Right kidney (tissue), 1 donor: Measurements from ENCODE around the gene ARMC5.
A peak's percentile ranks its signal among the peaks of the same experiment; 100 is the strongest.

Experiments
- DNase-seq: peaks from one replicate; pipeline ENCODE4 v3.0.0-alpha.2; 2016

ARMC5 gene

GRCh38 chr16:31460582-31461002, 1.3 kb downstream of the ARMC5 start:
- DNase-seq = no peak

GRCh38 chr16:31461201-31461920, 2.1 kb downstream of the ARMC5 start:
- DNase-seq = no peak

- no peak for DNase-seq
Observed at GRCh38 chr16:31461921-31462804, 2.9 kb downstream of the ARMC5 start.

GRCh38 chr16:31464348-31464769, 5.1 kb downstream of the ARMC5 start:
- no peak for DNase-seq

GRCh38 chr16:31464781-31465260, 5.5 kb downstream of the ARMC5 start:
- no peak for DNase-seq

- no peak for DNase-seq
Observed at GRCh38 chr16:31465788-31466370, 6.6 kb downstream of the ARMC5 start.

- DNase-seq = no peak
Observed at GRCh38 chr16:31466381-31466841, 7.1 kb downstream of the ARMC5 start.

GRCh38 chr16:31467151-31467773, 8.0 kb downstream of the ARMC5 start:
- no peak for DNase-seq

- DNase-seq = no peak
Observed at GRCh38 chr16:31467858-31468257, 8.6 kb downstream of the ARMC5 start.

- DNase-seq = no peak
Observed at GRCh38 chr16:31470615-31471014, 11.3 kb downstream of the ARMC5 start.

GRCh38 chr16:31471241-31471874, 12.1 kb downstream of the ARMC5 start:
- no peak for DNase-seq

GRCh38 chr16:31471875-31472708, 12.8 kb downstream of the ARMC5 start, which contains the start of gene TGFB1I1:
Gene TGFB1I1, plus strand, starts transcription at chr16:31472152. Its CDS starts 37 bp downstream, at chr16:31472189.
- peak; percentile 77 for DNase-seq

GRCh38 chr16:31472709-31473203, 13.5 kb downstream of the ARMC5 start:
- DNase-seq = peak; percentile 55

GRCh38 chr16:31473264-31473984, 14.1 kb downstream of the ARMC5 start:
- no peak for DNase-seq

GRCh38 chr16:31474173-31474714, 14.9 kb downstream of the ARMC5 start:
- DNase-seq = no peak

GRCh38 chr16:31474773-31475738, 15.8 kb downstream of the ARMC5 start:
- DNase-seq = no peak

GRCh38 chr16:31475946-31476302, 16.6 kb downstream of the ARMC5 start:
- no peak for DNase-seq
